ENCODE results near the gene HSPE1.
"Not testable (repeated sequence)": the region's sequence is repeated elsewhere in the genome, so short reads cannot be mapped to it uniquely, and the experiment has no call there.

The HSPE1 gene

DNA sequence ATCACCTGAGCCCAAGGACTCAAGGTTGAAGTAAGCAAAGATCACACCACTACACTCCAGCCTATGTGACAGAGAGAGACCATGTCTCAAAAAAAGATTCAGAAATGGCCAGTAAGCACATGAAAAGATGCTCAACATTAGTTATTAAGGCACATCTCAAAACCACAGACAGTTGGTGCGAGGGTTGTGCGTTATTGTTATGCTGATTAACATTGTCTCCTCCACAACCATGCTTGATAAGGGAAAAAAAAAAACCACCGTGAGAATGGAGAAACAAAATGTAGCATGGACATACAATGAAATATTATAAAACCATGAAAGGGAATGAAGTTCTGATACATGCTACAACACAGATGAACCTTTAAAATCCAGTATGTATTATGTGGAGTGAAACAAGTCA, 43.0 kb downstream of the HSPE1 start:
- TF ChIP-seq, protein P1, sequence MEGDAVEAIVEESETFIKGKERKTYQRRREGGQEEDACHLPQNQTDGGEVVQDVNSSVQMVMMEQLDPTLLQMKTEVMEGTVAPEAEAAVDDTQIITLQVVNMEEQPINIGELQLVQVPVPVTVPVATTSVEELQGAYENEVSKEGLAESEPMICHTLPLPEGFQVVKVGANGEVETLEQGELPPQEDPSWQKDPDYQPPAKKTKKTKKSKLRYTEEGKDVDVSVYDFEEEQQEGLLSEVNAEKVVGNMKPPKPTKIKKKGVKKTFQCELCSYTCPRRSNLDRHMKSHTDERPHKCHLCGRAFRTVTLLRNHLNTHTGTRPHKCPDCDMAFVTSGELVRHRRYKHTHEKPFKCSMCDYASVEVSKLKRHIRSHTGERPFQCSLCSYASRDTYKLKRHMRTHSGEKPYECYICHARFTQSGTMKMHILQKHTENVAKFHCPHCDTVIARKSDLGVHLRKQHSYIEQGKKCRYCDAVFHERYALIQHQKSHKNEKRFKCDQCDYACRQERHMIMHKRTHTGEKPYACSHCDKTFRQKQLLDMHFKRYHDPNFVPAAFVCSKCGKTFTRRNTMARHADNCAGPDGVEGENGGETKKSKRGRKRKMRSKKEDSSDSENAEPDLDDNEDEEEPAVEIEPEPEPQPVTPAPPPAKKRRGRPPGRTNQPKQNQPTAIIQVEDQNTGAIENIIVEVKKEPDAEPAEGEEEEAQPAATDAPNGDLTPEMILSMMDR (IDR thresholded peaks at IDR 0.05; ENCODE audit: low read depth, low read length): no peak
- no peak overlapping the region for H3K4me3 ChIP-seq (ENCODE audit: low read depth, low read length)

DNA sequence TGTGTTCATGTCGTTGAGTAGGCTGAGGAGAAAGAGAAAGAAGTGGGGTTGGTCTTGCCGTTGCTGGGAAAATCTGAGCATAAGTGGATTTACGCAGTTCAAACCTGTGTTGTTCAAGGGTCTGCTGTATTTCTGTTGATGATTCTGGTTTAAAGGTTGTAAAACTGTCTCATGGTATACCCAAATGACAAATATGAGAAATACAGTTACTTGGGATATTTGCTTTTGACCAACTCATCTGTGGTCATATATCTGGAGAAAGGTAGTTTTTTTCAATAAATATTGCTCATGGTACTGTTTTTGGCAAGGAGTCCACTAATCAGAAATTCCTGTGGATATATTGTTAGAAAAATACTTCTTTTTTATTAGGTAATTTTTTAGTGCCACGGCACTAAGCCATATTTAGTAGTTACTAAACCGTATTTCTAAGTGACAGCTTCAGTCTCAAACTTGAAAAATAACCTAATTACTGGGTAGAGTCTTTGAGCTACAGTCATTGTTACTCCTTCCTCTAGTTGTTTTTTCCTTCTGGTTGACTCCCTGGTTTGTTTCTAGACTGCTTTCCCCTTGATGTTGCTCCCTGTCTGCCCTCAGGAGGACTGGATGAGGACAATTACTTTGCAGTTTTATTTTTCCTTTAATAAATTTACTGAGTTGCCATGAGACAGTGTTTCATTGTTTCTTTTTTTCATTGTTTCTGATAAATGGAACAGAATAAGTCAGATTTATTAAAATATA, 47.2 kb downstream of the HSPE1 start:
- TF ChIP-seq, protein P1 (IDR thresholded peaks at IDR 0.05; ENCODE audit: low read depth, low read length): no peak
- no peak overlapping the region for H3K4me3 ChIP-seq (ENCODE audit: low read depth, low read length)

DNA sequence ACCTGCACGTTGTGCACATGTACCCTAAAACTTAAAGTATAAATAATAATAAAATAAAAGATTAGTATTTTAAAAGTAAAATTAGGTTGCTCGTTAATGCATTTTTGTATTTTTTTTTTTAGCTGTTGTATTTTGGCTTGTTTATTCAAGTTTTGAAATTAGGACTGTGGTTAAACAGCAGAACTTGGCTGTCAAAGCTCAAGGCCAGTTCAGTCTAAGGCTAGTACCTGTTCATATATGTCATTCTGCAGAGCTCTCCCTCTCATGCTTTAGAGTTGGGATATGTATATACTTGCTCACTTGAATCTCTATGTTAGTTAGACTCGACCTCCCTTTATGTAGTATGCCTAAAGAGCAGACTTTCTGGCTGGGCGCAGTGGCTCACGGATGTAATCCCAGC, 48.4 kb downstream of the HSPE1 start:
- TF ChIP-seq, protein P1 (IDR thresholded peaks at IDR 0.05; ENCODE audit: low read depth, low read length): no peak
- no peak overlapping the region for H3K4me3 ChIP-seq (ENCODE audit: low read depth, low read length)

DNA sequence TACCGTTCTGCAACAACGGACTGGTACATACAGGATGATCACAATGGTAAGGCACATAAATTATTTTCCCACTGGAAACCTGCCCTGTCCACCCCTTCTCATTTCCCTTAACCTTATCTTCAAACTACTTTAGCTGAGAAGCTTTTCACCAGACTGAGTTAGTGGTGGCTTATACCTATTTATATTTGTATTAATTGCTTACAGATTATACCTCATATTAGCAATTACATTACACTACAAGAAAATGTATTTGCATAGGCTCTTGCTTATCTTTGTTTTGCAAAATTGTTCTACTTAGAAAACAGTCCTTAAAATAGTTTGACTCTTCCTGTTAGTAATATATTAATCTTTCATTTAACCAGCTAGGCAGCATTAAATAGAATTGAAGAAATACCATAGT, 51.1 kb downstream of the HSPE1 start:
- H3K4me3 ChIP-seq (ENCODE audit: low read depth, low read length): not testable (repeated sequence)

Measured in WI38 (cell line).